ENCODE results near the gene FAM204A. TPM values are rescaled to one million over a fixed set of nuclear protein-coding genes. Genes with fewer than 3 reads are reported as not detected.

Gene FAM204A
- 59.9 and 117 TPM in 2 replicates for total RNA-seq

GRCh38 chr10:118341791-118342637 lies at the start of gene FAM204A:
Gene FAM204A (minus strand): TSS chr10:118342324. CDS start chr10:118336415, 5,909 bp downstream.

Measured in hair follicle dermal papilla cell (primary cell).